H1 (cell line): ENCODE measurements around the gene NPHP4. TPM values are rescaled to one million over a fixed set of nuclear protein-coding genes. Genes with fewer than 3 reads are reported as not detected.

Experiments used
- CTCF ChIA-PET: fragments of 300-600 bp; sonication (Branson Sonifier 250); formaldehyde crosslinking; loops from one replicate; lab custom pipeline; 2021; ENCODE audit not compliant: partially characterized antibody; lab: Charles Lee
- POLR2A ChIA-PET: fragments of 300-600 bp; sonication (Branson Sonifier 250); formaldehyde crosslinking; loops from one replicate; lab custom pipeline; 2021; ENCODE audit warnings: inconsistent platforms; ENCODE audit not compliant: partially characterized antibody; lab: Charles Lee
- DNase-seq, 2 experiments: peaks; one replicate each; pipeline versions ENCODE4 v3.0.0 to v3.0.0-alpha.2; 2010 to 2022; ENCODE audit warnings: low spot score in 2 of 2, low read depth in 1 of 2, mixed read lengths in 1 of 2
- FAIRE-seq: peaks from 2 replicates; lab custom pipeline; 2011; peaks lifted over from hg19 to GRCh38; lab: Jason Lieb, UNC
- H2AFZ ChIP-seq: 2 replicates; pipeline ENCODE4 v1.8.1; 2012; ENCODE audit warnings: low read length, inconsistent platforms
- H2AK5ac ChIP-seq: 2 replicates; pipeline ENCODE4 v1.6.1; 2013; ENCODE audit warnings: low read depth, low read length
- H2BK120ac ChIP-seq: replicated peaks from 2 replicates; pipeline ENCODE3; 2013; ENCODE audit warnings: low read depth, low read length, inconsistent platforms
- H2BK12ac ChIP-seq: 2 replicates; pipeline ENCODE4 v1.6.1; 2013; ENCODE audit warnings: low read depth, low read length
- H2BK15ac ChIP-seq: 2 replicates; pipeline ENCODE4 v1.6.1; 2013; ENCODE audit warnings: low read length
- H2BK20ac ChIP-seq: 2 replicates; pipeline ENCODE4 v1.6.1; 2013; ENCODE audit warnings: low read length
- H2BK5ac ChIP-seq: 2 replicates; pipeline ENCODE4 v1.6.1; 2013; ENCODE audit warnings: low read depth, low read length
- H3K14ac ChIP-seq: 2 replicates; pipeline ENCODE4 v1.6.1; 2013; ENCODE audit warnings: inconsistent platforms; ENCODE audit not compliant: insufficient read length
- H3K18ac ChIP-seq: 2 replicates; pipeline ENCODE4 v1.6.1; 2013; ENCODE audit warnings: low read length; ENCODE audit errors: extremely low read depth
- H3K23ac ChIP-seq: 2 replicates; pipeline ENCODE4 v1.6.1; 2013; ENCODE audit warnings: inconsistent platforms; ENCODE audit not compliant: insufficient read length
- H3K23me2 ChIP-seq: 2 replicates; pipeline ENCODE4 v1.6.1; 2013; ENCODE audit warnings: low read depth, low read length
- H3K27ac ChIP-seq: 2 replicates; pipeline ENCODE4 v1.6.1; 2011; ENCODE audit warnings: low read depth, low read length, inconsistent platforms
- H3K27me3 ChIP-seq, 4 experiments: replicated peaks in 1 of 4; 1 replicate in 1 of 4; 2 replicates in 3 of 4; pipeline versions ENCODE4 v1.6.1 to v1.8.1; 2011 to 2013; ENCODE audit warnings: low read length in 3 of 4, mild to moderate bottlenecking in 3 of 4, inconsistent platforms in 2 of 4, mixed read lengths in 2 of 4, moderate library complexity in 1 of 4; ENCODE audit not compliant: control insufficient read depth in 3 of 4, insufficient read depth in 3 of 4; ENCODE audit errors: extremely low read depth in 1 of 4
- H3K36me3 ChIP-seq, 4 experiments: 2 replicates each; pipeline versions ENCODE4 v1.6.1 to v1.8.1; 2011 to 2013; ENCODE audit warnings: mild to moderate bottlenecking in 4 of 4, low read length in 3 of 4, moderate library complexity in 2 of 4, control low read depth in 1 of 4, inconsistent platforms in 1 of 4; ENCODE audit not compliant: insufficient read depth in 4 of 4, control insufficient read depth in 2 of 4
- H3K4ac ChIP-seq: replicated peaks from 2 replicates; pipeline ENCODE3; 2013; ENCODE audit warnings: low read length, low read depth, mixed read lengths, inconsistent platforms; ENCODE audit not compliant: insufficient read length
- H3K4me1 ChIP-seq, 4 experiments: replicated peaks in 1 of 4; 1 replicate in 1 of 4; 2 replicates in 3 of 4; pipeline versions ENCODE4 v1.6.1 to v1.8.1; 2011 to 2013; ENCODE audit warnings: low read length in 3 of 4, inconsistent platforms in 2 of 4, mixed read lengths in 1 of 4; ENCODE audit not compliant: insufficient read depth in 4 of 4, control insufficient read depth in 3 of 4
- H3K4me2 ChIP-seq, 2 experiments: 2 replicates each; pipeline versions ENCODE4 v1.6.1 to v1.8.1; 2011 to 2013; ENCODE audit warnings: low read depth in 2 of 2, low read length in 2 of 2, control low read depth in 1 of 2, inconsistent platforms in 1 of 2, mild to moderate bottlenecking in 1 of 2; ENCODE audit not compliant: insufficient read depth in 1 of 2
- H3K4me3 ChIP-seq, 4 experiments: fragments of 200-600, 300-600 bp in 1 of 4; sonication (generic), shearing (Covaris generic), sonication (Bioruptor Twin) in 1 of 4; 2 replicates each; pipeline versions ENCODE4 v1.5.1 to v1.8.1; 2011 to 2016; ENCODE audit warnings: low read length in 4 of 4, low read depth in 3 of 4, control low read depth in 2 of 4, inconsistent platforms in 2 of 4, mild to moderate bottlenecking in 2 of 4, mixed read lengths in 1 of 4, moderate library complexity in 1 of 4; ENCODE audit not compliant: insufficient read depth in 2 of 4; ENCODE audit errors: extremely low read depth in 1 of 4
- H3K56ac ChIP-seq: replicated peaks from 2 replicates; pipeline ENCODE3; 2013; ENCODE audit warnings: low read depth, mild to moderate bottlenecking, mixed read lengths, low read length, inconsistent platforms; ENCODE audit not compliant: insufficient read length
- H3K79me1 ChIP-seq: 2 replicates; pipeline ENCODE4 v1.6.1; 2013; ENCODE audit warnings: low read depth, low read length, control low read depth
- H3K79me2 ChIP-seq, 2 experiments: 2 replicates each; pipeline versions ENCODE4 v1.6.1 to v1.8.1; 2012 to 2013; ENCODE audit warnings: low read length in 2 of 2, mild to moderate bottlenecking in 2 of 2, inconsistent platforms in 1 of 2; ENCODE audit not compliant: insufficient read depth in 2 of 2, control insufficient read depth in 1 of 2
- H3K9ac ChIP-seq, 4 experiments: replicated peaks in 1 of 4; 1 replicate in 1 of 4; 2 replicates in 3 of 4; pipeline versions ENCODE4 v1.6.1 to v1.8.1; 2011 to 2013; ENCODE audit warnings: low read depth in 3 of 4, low read length in 3 of 4, control low read depth in 2 of 4, mild to moderate bottlenecking in 2 of 4, moderate library complexity in 2 of 4, inconsistent platforms in 1 of 4; ENCODE audit errors: extremely low read depth in 1 of 4
- H3K9me3 ChIP-seq, 2 experiments: 2 replicates each; pipeline versions ENCODE4 v1.6.1 to v1.8.1; 2012 to 2013; ENCODE audit warnings: mild to moderate bottlenecking in 2 of 2, moderate library complexity in 2 of 2, control low read depth in 1 of 2, inconsistent platforms in 1 of 2, low read depth in 1 of 2, low read length in 1 of 2, mixed read lengths in 1 of 2; ENCODE audit not compliant: insufficient read depth in 2 of 2
- H4K20me1 ChIP-seq, 2 experiments: replicated peaks in 1 of 2; 2 replicates each; pipeline versions ENCODE3 to v1.8.1; 2011 to 2013; ENCODE audit warnings: inconsistent platforms in 2 of 2, low read length in 2 of 2, mild to moderate bottlenecking in 1 of 2; ENCODE audit not compliant: insufficient read depth in 2 of 2, control insufficient read depth in 1 of 2
- H4K5ac ChIP-seq: 2 replicates; pipeline ENCODE4 v1.6.1; 2013; ENCODE audit warnings: low read length, low read depth, mixed read lengths, inconsistent platforms; ENCODE audit not compliant: insufficient read length
- H4K8ac ChIP-seq: 2 replicates; pipeline ENCODE4 v1.8.0; 2013; ENCODE audit warnings: mild to moderate bottlenecking, moderate library complexity, low read length, inconsistent platforms; ENCODE audit not compliant: insufficient read depth; ENCODE audit errors: extremely low read depth
- H4K91ac ChIP-seq: replicated peaks from 2 replicates; pipeline ENCODE3; 2013; ENCODE audit warnings: low read length, mixed read lengths, inconsistent platforms; ENCODE audit not compliant: insufficient read length
- ASH2L ChIP-seq: fragments of 200-600, 300-600 bp; sonication (generic); IDR thresholded peaks from one replicate; pipeline ENCODE4 v1.7.1; 2017; ENCODE audit warnings: low read length
- ATF2 ChIP-seq: IDR thresholded peaks from 2 replicates; pipeline ENCODE4 v1.6.1; 2012; ENCODE audit warnings: low read length, inconsistent platforms
- GTF2F1 ChIP-seq: IDR thresholded peaks from 2 replicates; pipeline ENCODE4 v1.6.1; 2012; ENCODE audit warnings: low read depth, low read length, improper control_type of control experiment, borderline replicate concordance
- POLR2AphosphoS5 ChIP-seq: IDR thresholded peaks from 2 replicates; pipeline ENCODE4 v1.6.1; 2011; ENCODE audit warnings: low read depth, low read length
- RFX5 ChIP-seq: IDR thresholded peaks from 2 replicates; pipeline ENCODE4 v1.6.1; 2011; ENCODE audit warnings: low read depth, low read length, improper control_type of control experiment, borderline replicate concordance
- TCF12 ChIP-seq: IDR thresholded peaks from 2 replicates; pipeline ENCODE4 v1.6.1; 2011; ENCODE audit warnings: low read depth, mild to moderate bottlenecking, low read length
- WGBS, 2 experiments: shearing (Covaris generic) in 1 of 2; methylation state at CpG; one replicate each; pipeline versions ENCODE4 v1.1.6 to v1.1.7; 2013 to 2015; ENCODE audit warnings: low lambda C conversion rate in 2 of 2, mixed read lengths in 2 of 2, inconsistent platforms in 1 of 2, low coverage in 1 of 2, missing lambda C conversion rate in 1 of 2; ENCODE audit not compliant: insufficient replicate concordance in 2 of 2, insufficient coverage in 1 of 2, insufficient read length in 1 of 2; ENCODE audit errors: extremely low coverage in 1 of 2, missing lambda C conversion rate in 1 of 2; 5-methylcytosine and 5-hydroxymethylcytosine counted together
- polyA plus RNA-seq, 7 experiments: library from polyadenylated mRNA; depleted of rRNA in 3 of 7; stranded (reverse) in 5 of 7; unstranded in 2 of 7; fragments of >200 nt in 5 of 7; fragments of 200-250 nt in 2 of 7; gene quantifications; 1 replicate in 5 of 7; 2 replicates in 1 of 7; 4 replicates in 1 of 7; pipeline versions ENCODE4 v1.2.1 to v1.2.3, GENCODE V29; 2011 to 2013; ENCODE audit warnings: missing spikeins in 2 of 7, mixed read lengths in 2 of 7
- total RNA-seq: library from RNA; stranded (reverse); fragmentation: NEBNext Ultra II Directional; extraction: Animal tissue kit (Norgen Biotek cat#: 25700); gene quantifications from 2 replicates; pipeline ENCODE4 v1.2.1, GENCODE V29; 2021

NPHP4 gene
- total and polyA plus RNA-seq, 2 of the 8 experiments (the other 6 are each of a cell fraction or from before 2014, with no cell fraction given) = 5.8 to 14.0 TPM

GRCh38 chr1:5955479-5955977, 36.7 kb downstream of the NPHP4 start:
- Histone ChIP-seq H2BK20ac (no peak overlapping the region), H3K4me2 (no peak overlapping the region), H3K23me2 (no peaks in the 10 kb centered on the region), H4K5ac (no peak overlapping the region), H4K91ac (no peak overlapping the region), H3K9me3 (no peaks in the 10 kb centered on the region), H3K27me3 (no peaks in the 10 kb centered on the region), H3K27ac (no peak overlapping the region), H2AK5ac (no peak overlapping the region), H3K56ac (no peak overlapping the region), H3K4me3 (no peak overlapping the region), H4K20me1 (no peaks in the 10 kb centered on the region), H2BK12ac (no peak overlapping the region), H3K36me3 (peaks cover 0 to 3% (median 0%) of the 10 kb centered on the region in 4 experiments; a peak in 2 of 8 replicates), H3K18ac (no peak overlapping the region), H2BK15ac (no peak overlapping the region), H2AFZ (no peak overlapping the region), H3K79me1 (no peaks in the 10 kb centered on the region; the same call in 1 of the 2 replicates), H2BK120ac (no peak overlapping the region), H3K14ac (no peak overlapping the region), H3K4ac (no peak overlapping the region), H3K9ac (no peak overlapping the region), H3K79me2 (no peaks in the 10 kb centered on the region), H4K8ac (no peak overlapping the region), H2BK5ac (no peak overlapping the region), H3K4me1 (no peaks in the 10 kb centered on the region), H3K23ac (no peak overlapping the region)
- TF ChIP-seq ASH2L (no peak), GTF2F1 (no peak), POLR2AphosphoS5 (no peak), RFX5 (no peak), TCF12 (no peak), ATF2 (no peak)
- ChIA-PET POLR2A (no interaction called here), CTCF (interaction anchor here (0.6 to 2.7 kb wide), 4 partner anchors 12 to 445 kb away, joined by 3 to 8 read pairs (median 6); no protein-coding TSS in a partner anchor)
- DNase-seq (no peak), FAIRE-seq (no peak)
- 86% methylated on average over 10 of the region's 10 CpGs; no CpG with 5 or more reads in 1 of the 2 experiments for WGBS, 2 experiments
